PC-9 (cell line): ENCODE data around the gene MPC2. TPM values are rescaled to one million over a fixed set of nuclear protein-coding genes. Genes with fewer than 3 reads are reported as not detected.

Source experiments
- BruUV-seq: library from RNA; stranded (reverse); fragments of 400-500 nt; replicated peaks from 2 replicates; lab custom pipeline; 2021; lab: Mats Ljungman, UMichigan
- CTCF ChIA-PET: fragments of 300-600 bp; sonication (Branson Sonifier 250); formaldehyde crosslinking; loops from one replicate; lab custom pipeline; 2022; ENCODE audit warnings: antibody characterized with exemption; lab: Charles Lee
- POLR2A ChIA-PET: fragments of 300-600 bp; sonication (Branson Sonifier 250); formaldehyde crosslinking; loops from one replicate; lab custom pipeline; 2022; ENCODE audit warnings: antibody characterized with exemption; ENCODE audit not compliant: unreplicated experiment; lab: Charles Lee
- DNase-seq, 2 experiments: peaks; one replicate each; pipeline versions ENCODE4 v3.0.0 to v3.0.0-alpha.2; 2015 to 2022; ENCODE audit warnings: mixed read lengths in 1 of 2
- H2AFZ ChIP-seq: fragments of 200-600 bp; sonication (generic); 2 replicates; pipeline ENCODE4 v1.8.1; 2017; ENCODE audit warnings: antibody characterized with exemption
- H3F3A ChIP-seq: fragments of 200-600 bp; sonication (generic); 2 replicates; pipeline ENCODE4 v1.8.1; 2017; ENCODE audit warnings: antibody characterized with exemption, mild to moderate bottlenecking, low read depth; ENCODE audit not compliant: insufficient read depth
- H3K27ac ChIP-seq: fragments of 200-600 bp; sonication (generic); 2 replicates; pipeline ENCODE4 v1.6.1; 2016; ENCODE audit warnings: mixed run types
- H3K27me3 ChIP-seq: fragments of 200-600 bp; sonication (generic); 2 replicates; pipeline ENCODE4 v1.6.1; 2016; ENCODE audit warnings: low read depth, mixed run types; ENCODE audit not compliant: insufficient read depth
- H3K36me3 ChIP-seq: fragments of 200-600 bp; sonication (generic); 2 replicates; pipeline ENCODE4 v1.6.1; 2016; ENCODE audit warnings: low read depth, mixed run types
- H3K4me1 ChIP-seq: fragments of 200-600 bp; sonication (generic); replicated peaks from 2 replicates; pipeline ENCODE4 v1.6.1; 2016; ENCODE audit warnings: mixed run types; ENCODE audit not compliant: insufficient read depth
- H3K4me2 ChIP-seq: fragments of 200-600 bp; sonication (generic); 2 replicates; pipeline ENCODE4 v1.6.1; 2017; ENCODE audit warnings: mixed run types
- H3K4me3 ChIP-seq: fragments of 200-600 bp; sonication (generic); 2 replicates; pipeline ENCODE4 v1.6.1; 2016; ENCODE audit warnings: mixed run types
- H3K79me2 ChIP-seq: fragments of 200-600 bp; sonication (generic); 2 replicates; pipeline ENCODE4 v1.6.1; 2017; ENCODE audit warnings: low read depth, mixed run types
- H3K9me2 ChIP-seq: fragments of 200-600 bp; sonication (generic); 2 replicates; pipeline ENCODE4 v1.8.1; 2017; ENCODE audit warnings: mild to moderate bottlenecking; ENCODE audit not compliant: insufficient read depth
- H3K9me3 ChIP-seq: fragments of 200-600 bp; sonication (generic); 2 replicates; pipeline ENCODE4 v1.8.1; 2016; ENCODE audit warnings: low read depth; ENCODE audit not compliant: insufficient read depth
- H4K20me1 ChIP-seq: fragments of 200-600 bp; sonication (generic); 2 replicates; pipeline ENCODE4 v1.8.1; 2017; ENCODE audit not compliant: insufficient read depth
- CTCF ChIP-seq: fragments of 200-600 bp; sonication (generic); conservative IDR thresholded peaks from 2 replicates; pipeline ENCODE4 v1.6.1; 2017; ENCODE audit warnings: mixed run types, antibody characterized with exemption, mild to moderate bottlenecking, moderate library complexity
- EZH2 ChIP-seq: fragments of 200-600 bp; sonication (generic); IDR thresholded peaks from 2 replicates; pipeline ENCODE4 v1.8.0; 2017; ENCODE audit warnings: antibody characterized with exemption, low read depth
- intact Hi-C: fragments of 100-400 bp; cut with micrococcal nuclease; formaldehyde crosslinking; loops from one replicate; pipeline ENCODE4 v1.10.0; 2022; ENCODE audit not compliant: unreplicated experiment
- total RNA-seq: library from RNA; stranded (reverse); gene quantifications from 2 replicates; pipeline ENCODE4 v1.2.3, GENCODE V29; 2021

The MPC2 gene
- total RNA-seq, 1 experiment from 2014 or later, result 78.7 TPM

GRCh38 chr1:167947733-167948132, 10.9 kb upstream of the MPC2 start:
- H3K36me3 ChIP-seq, result no peaks in the 10 kb centered on the region; the same call in 1 of the 2 replicates
- no peak overlapping the region for H3K4me2 ChIP-seq
- H3K9me2 ChIP-seq, result no peaks in the 10 kb centered on the region
- ChIA-PET POLR2A (no interaction called here), CTCF (no interaction called here)
- H3F3A ChIP-seq, result no peaks in the 10 kb centered on the region
- no peak overlapping the region for H3K4me3 ChIP-seq
- H4K20me1 ChIP-seq, result peaks cover 40% of the 10 kb centered on the region
- intact Hi-C loops, result no loop called here
- BruUV-seq, result no TSS peak
- no peak overlapping the region for H2AFZ ChIP-seq
- no peaks in the 10 kb centered on the region for H3K9me3 ChIP-seq
- H3K79me2 ChIP-seq, result peaks cover 85% of the 10 kb centered on the region
- H3K4me1 ChIP-seq, result no peaks in the 10 kb centered on the region
- no peak for TF ChIP-seq CTCF
- no peak for TF ChIP-seq EZH2
- no peaks in the 10 kb centered on the region for H3K27me3 ChIP-seq
- no peak overlapping the region for H3K27ac ChIP-seq
- DNase-seq, result no peak

GRCh38 chr1:167943541-167943940, 6.7 kb upstream of the MPC2 start:
- Histone ChIP-seq H3F3A (no peaks in the 10 kb centered on the region), H4K20me1 (peaks cover 31% of the 10 kb centered on the region), H3K4me3 (no peak overlapping the region), H3K9me3 (no peaks in the 10 kb centered on the region), H2AFZ (no peak overlapping the region), H3K4me1 (peaks cover 10% of the 10 kb centered on the region), H3K4me2 (no peak overlapping the region), H3K9me2 (no peaks in the 10 kb centered on the region), H3K36me3 (peaks cover 6% of the 10 kb centered on the region; the same call in 1 of the 2 replicates), H3K27ac (no peak overlapping the region), H3K79me2 (peaks cover 100% of the 10 kb centered on the region), H3K27me3 (no peaks in the 10 kb centered on the region)
- no peak for DNase-seq
- POLR2A ChIA-PET, result no interaction called here
- CTCF ChIA-PET, result no interaction called here
- no TSS peak for BruUV-seq
- intact Hi-C loops, result no loop called here
- no peak for TF ChIP-seq CTCF
- no peak for TF ChIP-seq EZH2

GRCh38 chr1:167940264-167940663, 3.4 kb upstream of the MPC2 start:
- ChIA-PET POLR2A (no interaction called here), CTCF (no interaction called here)
- BruUV-seq, result no TSS peak
- H3K27me3 ChIP-seq, result no peaks in the 10 kb centered on the region
- H3K79me2 ChIP-seq, result peaks cover 88% of the 10 kb centered on the region
- H3K4me2 ChIP-seq, result no peak overlapping the region
- no peaks in the 10 kb centered on the region for H3K9me3 ChIP-seq
- no peak overlapping the region for H2AFZ ChIP-seq
- peaks cover 11% of the 10 kb centered on the region for H4K20me1 ChIP-seq
- no peak overlapping the region for H3K4me3 ChIP-seq
- DNase-seq, result no peak
- H3K27ac ChIP-seq, result no peak overlapping the region
- H3K36me3 ChIP-seq, result 0 out of 2 replicates have a peak, but pooled peaks cover 6% of the 10 kb centered on the region
- TF ChIP-seq CTCF (no peak), EZH2 (no peak)
- H3K4me1 ChIP-seq, result peaks cover 16% of the 10 kb centered on the region
- intact Hi-C loops, result no loop called here
- peaks cover 5% of the 10 kb centered on the region; the same call in 1 of the 2 replicates for H3F3A ChIP-seq
- H3K9me2 ChIP-seq, result no peaks in the 10 kb centered on the region
